ENCODE data around the gene RRP9.

RRP9 gene

GRCh38 chr3:51958603-51959521, 17.2 kb upstream of the RRP9 start:
- H3K9ac ChIP-seq (ENCODE audit: low read depth, low read length, poor library complexity): no peak overlapping the region
- peak overlapping the region; percentile 50 for H2AK5ac ChIP-seq (ENCODE audit: low read depth, low read length)
- H3K4me3 ChIP-seq (ENCODE audit: low read length in 2 of 2): no peak overlapping the region
- H3K4ac ChIP-seq (ENCODE audit: low read length): no peak overlapping the region
- H3K36me3 ChIP-seq (replicated peaks in 1 of 2; ENCODE audit: control insufficient read depth in 2 of 2, insufficient read depth in 2 of 2, low read length in 2 of 2): peaks cover 23 to 47% of the 10 kb centered on the region in 2 donors
- H2AFZ ChIP-seq (ENCODE audit: low read length): no peak overlapping the region
- H3K9me3 ChIP-seq (replicated peaks in 1 of 2; ENCODE audit: control insufficient read depth in 2 of 2, insufficient read depth in 1 of 2, low read depth in 1 of 2, low read length in 2 of 2): peaks cover 0 to 11% of the 10 kb centered on the region in 2 donors
- H4K8ac ChIP-seq (ENCODE audit: low read depth, low read length): no peak overlapping the region
- H4K91ac ChIP-seq (ENCODE audit: low read depth, low read length, poor library complexity): no peak overlapping the region
- H3K4me1 ChIP-seq (ENCODE audit: control insufficient read depth in 2 of 2, insufficient read depth in 1 of 2, low read depth in 1 of 2, low read length in 2 of 2): peaks cover 0 to 31% of the 10 kb centered on the region in 2 donors
- no peak overlapping the region for H3K14ac ChIP-seq (ENCODE audit: low read length)
- H2BK12ac ChIP-seq (ENCODE audit: low read length): no peak overlapping the region
- no peak overlapping the region for H2BK15ac ChIP-seq (ENCODE audit: low read length)
- peaks cover 4% of the 10 kb centered on the region for H3K79me1 ChIP-seq (ENCODE audit: low read depth, low read length)
- H3K23ac ChIP-seq (ENCODE audit: low read depth, low read length, poor library complexity): no peak overlapping the region
- H2BK5ac ChIP-seq (ENCODE audit: low read length): no peak overlapping the region
- H3K27ac ChIP-seq (replicated peaks; ENCODE audit: low read length): no peak overlapping the region
- H3K18ac ChIP-seq (ENCODE audit: low read length): no peak overlapping the region
- DNase-seq (ENCODE audit: low spot score): no peak
- no CpG with 5 or more reads among the region's 20 CpGs for WGBS, 2 donors (ENCODE audit: extremely low coverage in 2 of 2, insufficient read length in 2 of 2, insufficient replicate concordance in 1 of 2)
- peak overlapping the region; percentile 16 for H2BK120ac ChIP-seq (ENCODE audit: low read depth, low read length)
- H3K4me2 ChIP-seq (ENCODE audit: insufficient read depth, low read length, poor library complexity, severe bottlenecking): no peak overlapping the region
- peaks cover 0 to 23% (median 11%) of the 10 kb centered on the region in 3 experiments for H3K27me3 ChIP-seq (ENCODE audit: control insufficient read depth in 3 of 3, insufficient read depth in 3 of 3, low read depth in 1 of 3, low read length in 3 of 3)

- H2AFZ ChIP-seq (ENCODE audit: low read length): no peak overlapping the region
- H3K9me3 ChIP-seq (replicated peaks in 1 of 2; ENCODE audit: control insufficient read depth in 2 of 2, insufficient read depth in 1 of 2, low read depth in 1 of 2, low read length in 2 of 2): peaks cover 0 to 8% of the 10 kb centered on the region in 2 donors
- no peak overlapping the region for H3K9ac ChIP-seq (ENCODE audit: low read depth, low read length, poor library complexity)
- no peak overlapping the region for H2BK12ac ChIP-seq (ENCODE audit: low read length)
- H3K4ac ChIP-seq (ENCODE audit: low read length): no peak overlapping the region
- no CpG with 5 or more reads among the region's 15 CpGs for WGBS, 2 donors (ENCODE audit: extremely low coverage in 2 of 2, insufficient read length in 2 of 2, insufficient replicate concordance in 1 of 2)
- peaks cover 0 to 24% (median 11%) of the 10 kb centered on the region in 3 experiments for H3K27me3 ChIP-seq (ENCODE audit: control insufficient read depth in 3 of 3, insufficient read depth in 3 of 3, low read depth in 1 of 3, low read length in 3 of 3)
- H2BK120ac ChIP-seq (ENCODE audit: low read depth, low read length): no peak overlapping the region
- no peak overlapping the region for H3K14ac ChIP-seq (ENCODE audit: low read length)
- no peak overlapping the region for H3K23ac ChIP-seq (ENCODE audit: low read depth, low read length, poor library complexity)
- H3K36me3 ChIP-seq (replicated peaks in 1 of 2; ENCODE audit: control insufficient read depth in 2 of 2, insufficient read depth in 2 of 2, low read length in 2 of 2): peaks cover 20 to 47% of the 10 kb centered on the region in 2 donors
- no peak overlapping the region for H3K4me3 ChIP-seq (ENCODE audit: low read length in 2 of 2)
- H3K4me2 ChIP-seq (ENCODE audit: insufficient read depth, low read length, poor library complexity, severe bottlenecking): no peak overlapping the region
- H4K91ac ChIP-seq (ENCODE audit: low read depth, low read length, poor library complexity): no peak overlapping the region
- no peak overlapping the region for H2BK15ac ChIP-seq (ENCODE audit: low read length)
- H3K79me1 ChIP-seq (ENCODE audit: low read depth, low read length): peaks cover 4% of the 10 kb centered on the region
- DNase-seq (ENCODE audit: low spot score): no peak
- no peak overlapping the region for H3K18ac ChIP-seq (ENCODE audit: low read length)
- H2AK5ac ChIP-seq (ENCODE audit: low read depth, low read length): peak overlapping the region; percentile 74
- peak overlapping the region; percentile 7 for H2BK5ac ChIP-seq (ENCODE audit: low read length)
- H3K27ac ChIP-seq (replicated peaks; ENCODE audit: low read length): no peak overlapping the region
- H3K4me1 ChIP-seq (ENCODE audit: control insufficient read depth in 2 of 2, insufficient read depth in 1 of 2, low read depth in 1 of 2, low read length in 2 of 2): peaks cover 7 to 22% of the 10 kb centered on the region in 2 donors
- no peak overlapping the region for H4K8ac ChIP-seq (ENCODE audit: low read depth, low read length)
Measured at GRCh38 chr3:51957520-51958205, 16.0 kb upstream of the RRP9 start.

GRCh38 chr3:51955893-51956770, 14.4 kb upstream of the RRP9 start:
- Histone ChIP-seq H2BK12ac (ENCODE audit: low read length) (peak overlapping the region; percentile 94), H3K4me3 (ENCODE audit: low read length in 2 of 2) (peak overlapping the region in 1 of 2 donors; percentile 73), H2AK5ac (ENCODE audit: low read depth, low read length) (peak overlapping the region; percentile 85), H3K23ac (ENCODE audit: low read depth, low read length, poor library complexity) (peak overlapping the region; percentile 98), H3K4me1 (ENCODE audit: control insufficient read depth in 2 of 2, insufficient read depth in 1 of 2, low read depth in 1 of 2, low read length in 2 of 2) (peaks cover 7 to 18% of the 10 kb centered on the region in 2 donors), H4K91ac (ENCODE audit: low read depth, low read length, poor library complexity) (no peak overlapping the region), H3K9me3 (replicated peaks in 1 of 2; ENCODE audit: control insufficient read depth in 2 of 2, insufficient read depth in 1 of 2, low read depth in 1 of 2, low read length in 2 of 2) (peaks cover 0 to 8% of the 10 kb centered on the region in 2 donors), H3K14ac (ENCODE audit: low read length) (peak overlapping the region; percentile 64), H3K18ac (ENCODE audit: low read length) (peak overlapping the region; percentile 97), H3K27ac (replicated peaks; ENCODE audit: low read length) (no peak overlapping the region), H2BK15ac (ENCODE audit: low read length) (peak overlapping the region; percentile 97), H4K8ac (ENCODE audit: low read depth, low read length) (peak overlapping the region; percentile 94), H3K9ac (ENCODE audit: low read depth, low read length, poor library complexity) (peak overlapping the region; percentile 91), H3K27me3 (ENCODE audit: control insufficient read depth in 3 of 3, insufficient read depth in 3 of 3, low read depth in 1 of 3, low read length in 3 of 3) (peaks cover 0 to 24% (median 11%) of the 10 kb centered on the region in 3 experiments), H3K79me1 (ENCODE audit: low read depth, low read length) (peaks cover 2% of the 10 kb centered on the region), H3K4me2 (ENCODE audit: insufficient read depth, low read length, poor library complexity, severe bottlenecking) (peak overlapping the region; percentile 85), H2BK5ac (ENCODE audit: low read length) (peak overlapping the region; percentile 58), H3K4ac (ENCODE audit: low read length) (peak overlapping the region; percentile 46), H2AFZ (ENCODE audit: low read length) (no peak overlapping the region), H2BK120ac (ENCODE audit: low read depth, low read length) (peak overlapping the region; percentile 99), H3K36me3 (replicated peaks in 1 of 2; ENCODE audit: control insufficient read depth in 2 of 2, insufficient read depth in 2 of 2, low read length in 2 of 2) (peaks cover 20 to 44% of the 10 kb centered on the region in 2 donors)
- WGBS, 2 donors (ENCODE audit: extremely low coverage in 2 of 2, insufficient read length in 2 of 2, insufficient replicate concordance in 1 of 2): no CpG with 5 or more reads among the region's 97 CpGs
- no peak for DNase-seq (ENCODE audit: low spot score)

Measured in neuronal stem cell (in vitro differentiated cells).